Kasumi-1 (cell line): Measurements from ENCODE around the gene DDO.
"Not testable (repeated sequence)": the region's sequence is repeated elsewhere in the genome, so short reads cannot be mapped to it uniquely, and the experiment has no call there.

Experiments used
- DNase-seq, 2 experiments: peaks; one replicate each; lab custom pipeline; 2025; lab: John Stamatoyannopoulos, UW

DDO gene

GRCh38 chr6:110366975-110367374 lies 48.4 kb downstream of the DDO start:
- DNase-seq = no peak

GRCh38 chr6:110366256-110366655 lies 49.1 kb downstream of the DDO start:
- no peak for DNase-seq

DNA sequence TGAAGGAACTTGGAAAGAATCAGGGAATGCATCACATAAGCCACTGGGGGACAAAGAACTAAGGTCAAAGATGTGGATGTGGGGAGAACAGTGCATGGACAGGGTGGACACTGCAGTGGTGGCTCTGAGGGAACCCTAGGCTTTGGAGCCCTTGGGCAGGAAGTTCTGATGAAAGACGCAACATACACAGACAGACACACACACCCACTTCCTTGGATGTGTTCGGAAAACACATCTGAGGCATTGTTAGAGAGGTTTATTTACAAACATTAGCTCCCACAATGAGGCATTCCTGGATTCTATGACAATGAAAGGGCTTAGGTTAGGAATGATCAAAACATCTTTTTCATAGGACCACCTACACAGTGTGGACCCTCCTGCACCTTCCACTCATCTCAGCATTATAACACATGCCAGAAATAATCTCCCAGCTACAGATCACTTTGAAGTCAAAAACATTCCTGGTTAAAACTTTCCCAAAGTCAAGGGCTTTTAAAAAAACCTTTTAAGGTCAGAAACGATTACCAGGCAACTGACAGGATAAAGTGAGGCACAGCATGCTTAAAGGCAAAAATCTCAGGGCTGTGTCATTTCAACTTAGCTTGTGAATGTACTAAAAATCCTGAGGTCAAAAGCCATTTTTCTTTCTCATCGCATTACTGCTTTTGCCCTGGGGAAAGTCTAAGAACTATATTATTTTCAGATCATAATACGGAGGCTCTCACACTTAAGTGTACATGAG lies 50.8 kb downstream of the DDO start:
- no peak for DNase-seq

GRCh38 chr6:110363748-110364147 lies 51.6 kb downstream of the DDO start:
- no peak for DNase-seq

DNA sequence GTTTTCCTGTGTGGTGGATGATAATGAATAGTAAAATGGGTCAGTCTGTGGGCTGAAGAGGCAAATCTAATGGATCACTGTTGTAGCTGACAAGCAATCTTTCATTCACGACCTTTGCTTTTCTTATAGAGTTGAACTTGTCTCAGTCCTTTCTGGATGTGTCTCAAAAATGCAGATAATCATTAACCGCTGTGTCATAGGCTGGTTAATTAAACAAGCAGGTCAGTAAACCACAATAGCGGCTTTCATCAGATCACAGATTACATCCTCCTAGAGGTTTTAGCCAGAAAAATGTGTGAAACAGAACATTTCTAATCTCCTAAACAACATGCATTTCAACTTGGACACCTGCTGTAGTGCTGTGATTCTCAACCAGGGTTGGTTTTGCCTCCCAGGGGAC lies 54.7 kb downstream of the DDO start:
- no peak for DNase-seq

- no peak for DNase-seq
Measured at GRCh38 chr6:110359556-110359955, 55.8 kb downstream of the DDO start.

DNA sequence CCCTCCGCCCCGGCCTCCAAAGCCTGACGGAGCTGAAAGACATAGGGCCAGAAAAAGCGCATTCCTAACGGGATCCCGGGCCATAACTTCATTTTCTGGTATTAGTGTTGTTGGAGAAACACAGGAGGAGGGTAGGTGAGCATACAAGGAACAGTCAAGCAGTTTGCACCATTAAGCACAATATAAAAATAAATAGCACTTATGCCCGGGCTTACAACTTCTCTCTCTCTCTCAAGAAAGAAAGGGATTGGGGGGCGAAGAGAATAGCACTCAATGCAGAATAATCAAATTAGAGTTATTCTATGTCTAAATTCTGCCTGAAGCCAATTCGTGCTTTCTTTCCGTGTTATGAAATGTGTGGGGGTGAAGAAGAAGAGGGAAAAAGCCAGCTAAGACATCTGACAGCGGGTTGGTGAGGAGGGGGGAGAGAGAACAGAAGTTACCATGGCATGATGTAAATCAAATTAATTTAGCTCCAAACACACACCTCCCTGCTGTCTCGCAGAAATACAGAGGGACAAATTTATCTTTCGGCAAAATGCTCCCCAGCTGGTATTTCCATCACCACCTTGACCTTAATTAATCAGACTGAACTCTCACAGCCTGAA lies 56.7 kb downstream of the DDO start:
- DNase-seq = no peak

GRCh38 chr6:110357664-110358552 lies 57.5 kb downstream of the DDO start, which contains the start of gene METTL24:
METTL24 (minus strand) TSS chr6:110358349; CDS start chr6:110358272, 77 bp downstream.
- peak; percentile 17 to 26 for DNase-seq

GRCh38 chr6:110357298-110357663 lies 58.1 kb downstream of the DDO start:
- DNase-seq = no peak

DNA sequence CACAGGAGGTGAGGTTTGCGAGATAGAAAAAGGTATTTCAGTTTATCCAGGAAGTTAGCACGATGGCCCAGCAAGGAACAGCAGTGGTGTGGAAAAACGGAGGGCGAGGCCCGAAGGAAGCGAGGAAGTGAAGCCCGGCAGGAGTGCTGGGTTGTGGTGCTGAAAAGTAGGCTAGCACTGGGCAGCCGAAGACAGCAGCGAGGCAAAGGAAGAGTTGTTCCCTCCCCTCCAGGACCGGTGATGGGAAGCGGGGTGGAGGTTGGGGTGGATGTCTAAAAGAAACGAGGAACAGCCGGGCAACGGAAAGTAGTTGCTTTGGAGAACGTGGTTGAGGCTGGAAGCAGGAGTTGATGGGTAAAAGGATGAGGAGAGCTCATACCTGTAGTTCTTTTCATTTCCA lies 58.6 kb downstream of the DDO start:
- no peak for DNase-seq

DNA sequence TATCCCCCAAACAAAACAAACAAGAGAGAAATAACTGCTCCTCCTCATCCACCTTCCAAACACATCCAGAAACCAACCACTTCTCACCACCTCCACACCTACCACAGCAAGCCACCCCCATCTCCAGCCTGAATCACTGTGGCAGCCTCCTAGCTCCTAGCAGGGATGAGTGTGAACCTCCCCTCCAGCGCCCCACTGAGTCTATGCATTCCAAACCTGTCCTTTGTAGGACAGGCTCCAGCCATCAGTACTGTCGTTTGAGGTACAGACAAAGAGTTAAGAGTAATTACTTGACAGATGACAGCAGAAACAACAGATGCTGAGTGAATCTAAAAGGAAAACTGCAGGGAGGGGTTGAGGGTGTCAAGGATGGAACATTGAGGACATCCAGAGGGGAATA lies 59.6 kb downstream of the DDO start:
- no peak for DNase-seq

- DNase-seq = no peak
Measured at GRCh38 chr6:110355022-110355421, 60.4 kb downstream of the DDO start.

DNA sequence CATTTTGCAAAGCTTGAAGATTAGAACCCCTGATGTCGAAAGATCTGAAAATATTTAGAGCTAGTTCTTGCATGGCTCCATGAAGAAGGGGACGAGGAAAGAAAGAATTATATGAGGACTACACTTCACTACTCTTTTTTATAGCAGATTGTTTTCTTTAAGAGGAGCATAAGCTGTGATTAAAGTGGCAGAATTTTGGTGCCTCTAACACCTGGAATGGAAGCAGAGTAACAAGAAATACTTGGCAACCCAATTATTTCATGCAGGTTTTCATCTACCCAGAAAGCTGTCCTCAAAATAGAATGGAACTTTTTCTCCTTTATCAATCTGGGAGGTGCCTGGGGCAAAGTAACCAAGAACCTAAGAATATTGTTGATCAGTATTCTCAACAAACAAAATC lies 61.2 kb downstream of the DDO start:
- no peak for DNase-seq

DNA sequence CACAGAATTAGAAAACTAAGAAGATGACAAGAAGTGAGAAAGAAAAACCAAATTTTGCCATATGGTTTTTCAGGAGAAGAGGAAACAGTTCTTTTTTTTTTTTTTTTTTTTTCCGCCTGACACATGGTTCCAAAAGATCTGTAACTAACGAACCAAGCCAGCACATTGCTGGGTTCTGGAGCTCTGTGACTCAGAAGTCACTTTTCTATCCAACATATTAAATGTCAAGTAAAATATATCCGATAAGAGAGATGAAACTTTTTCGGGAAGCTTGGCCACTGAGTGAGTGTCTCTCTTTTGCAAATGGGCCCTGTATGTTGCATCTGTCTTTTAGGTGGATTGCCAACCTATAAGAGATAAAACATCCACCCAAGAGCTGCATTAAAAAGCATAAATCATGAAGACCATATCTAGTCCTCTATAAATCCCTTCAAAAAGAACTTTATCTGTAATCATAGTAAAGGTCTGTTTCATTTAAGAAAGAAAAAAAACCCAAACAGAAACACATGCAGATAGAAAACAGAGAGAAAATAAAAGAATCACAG lies 61.8 kb downstream of the DDO start:
- DNase-seq = no peak

DNA sequence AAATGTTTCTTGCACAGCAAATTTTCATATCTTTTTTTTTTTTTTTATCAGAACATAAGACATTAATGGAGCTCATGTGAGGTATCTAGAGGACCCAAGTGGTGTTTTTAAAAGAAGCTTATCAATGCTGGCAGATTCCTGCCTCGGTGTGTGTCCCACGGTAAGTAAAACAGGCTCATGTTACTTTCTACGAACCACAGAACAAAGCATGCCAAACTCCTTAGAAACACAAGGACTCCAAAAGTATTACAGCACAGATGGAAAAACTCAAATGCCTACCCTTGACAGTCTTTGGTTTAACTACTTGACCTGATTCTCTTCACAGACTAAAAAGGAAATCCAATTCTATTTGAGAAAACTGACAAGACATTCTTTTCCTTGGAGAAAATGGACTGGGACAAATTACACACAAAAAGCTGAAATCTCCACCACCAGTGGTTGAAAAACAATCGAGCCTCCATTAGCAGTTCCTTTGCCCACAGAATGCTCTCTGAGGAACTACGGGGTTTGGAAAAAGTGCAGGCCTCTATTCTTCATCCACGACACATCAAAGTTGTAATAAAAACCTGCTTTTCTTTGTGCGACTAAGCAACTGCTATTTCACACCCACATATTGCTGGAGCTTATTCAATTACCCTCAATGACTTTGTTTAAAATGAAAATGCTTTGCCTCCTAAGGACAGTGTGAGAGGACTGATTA lies 62.7 kb downstream of the DDO start:
- no peak for DNase-seq

GRCh38 chr6:110351986-110352385 lies 63.4 kb downstream of the DDO start:
- DNase-seq = no peak

GRCh38 chr6:110351546-110351945 lies 63.8 kb downstream of the DDO start:
- no peak for DNase-seq

DNA sequence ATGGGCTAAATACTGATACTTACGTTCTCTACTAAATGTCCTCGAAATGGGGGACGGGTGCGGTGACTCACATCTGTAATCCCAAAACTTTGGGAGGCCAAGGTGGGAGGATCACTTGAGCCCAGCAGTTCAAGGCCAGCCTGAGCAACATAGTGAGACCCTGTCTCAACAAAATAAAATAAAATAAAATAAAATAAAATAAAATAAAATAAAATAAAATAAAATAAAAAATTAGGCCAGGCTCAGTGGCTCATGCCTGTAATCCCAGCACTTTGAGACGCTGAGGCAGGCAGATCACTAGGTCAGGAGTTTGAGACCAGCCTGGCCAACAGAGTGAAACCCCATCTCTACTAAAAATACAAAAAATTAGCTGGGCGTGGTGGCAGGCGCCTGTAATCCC lies 64.8 kb downstream of the DDO start:
- not testable (repeated sequence) for DNase-seq

DNA sequence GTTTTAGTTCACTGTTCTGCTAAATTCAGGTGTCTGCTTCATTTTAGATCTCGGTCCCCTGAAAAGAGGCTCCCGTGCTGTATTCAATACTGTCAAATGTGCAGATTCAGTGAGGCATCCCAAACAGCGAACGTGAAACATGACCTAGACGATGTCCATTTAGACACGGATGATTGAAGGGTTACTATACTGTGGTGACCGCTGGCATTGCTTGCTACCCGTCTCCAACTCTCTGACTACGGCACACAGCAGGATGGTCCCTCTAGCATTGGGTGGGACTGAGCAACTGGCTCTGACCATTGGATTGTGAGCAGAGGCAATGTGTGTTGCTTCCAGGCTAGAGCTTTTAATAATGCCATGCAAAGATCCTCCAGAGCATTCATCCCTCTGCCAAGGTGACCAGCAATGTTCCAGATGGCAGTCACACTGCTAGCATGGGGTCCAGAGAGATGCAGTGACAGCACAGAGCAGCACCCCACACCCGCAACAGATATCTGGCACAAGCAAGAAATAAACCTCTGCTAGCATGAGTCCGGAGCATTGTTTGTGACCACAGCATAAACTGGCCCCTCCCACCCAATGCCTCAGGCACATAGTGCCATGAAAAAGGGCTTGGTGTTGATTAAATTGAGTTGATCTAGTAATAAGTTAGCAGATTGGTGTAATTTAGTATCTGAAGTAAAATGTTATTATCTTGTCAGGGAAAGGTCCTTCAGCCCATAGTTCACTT lies 66.2 kb downstream of the DDO start:
- no peak for DNase-seq

DNA sequence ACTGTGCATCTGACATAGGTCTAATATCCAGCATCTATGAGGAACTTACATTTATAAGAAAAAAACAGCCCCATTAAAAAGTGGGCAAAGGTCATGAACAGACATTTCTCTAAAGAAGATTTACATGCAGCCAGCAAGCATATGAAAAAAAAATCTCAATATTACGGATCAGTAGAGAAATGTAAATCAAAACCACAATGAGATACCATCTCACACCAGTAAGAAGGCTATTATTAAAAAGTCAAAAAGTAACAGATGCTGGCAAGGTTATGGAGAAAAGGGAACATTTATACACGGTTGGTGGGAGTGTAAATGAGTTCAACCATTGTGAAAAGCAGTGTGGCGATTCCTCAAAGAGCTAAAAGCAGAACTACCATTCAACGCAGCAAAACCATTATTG lies 70.3 kb downstream of the DDO start:
- no peak for DNase-seq

- no peak for DNase-seq
Measured at GRCh38 chr6:110342759-110343158, 72.6 kb downstream of the DDO start.
